Neural cell (in vitro differentiated cells): ENCODE measurements around the gene PSMC4. TPM values are rescaled to one million over a fixed set of nuclear protein-coding genes. Genes with fewer than 3 reads are reported as not detected.

Experiments used
- H2AFZ ChIP-seq: fragments of 200-600, 300-800 bp; sonication (generic), shearing (Covaris generic); 2 replicates; pipeline ENCODE4 v1.6.0; 2014; ENCODE audit warnings: low read depth, mild to moderate bottlenecking, antibody characterized with exemption, low read length, moderate library complexity
- H3F3A ChIP-seq: fragments of 200-600 bp; shearing (Covaris generic); 2 replicates; pipeline ENCODE4 v1.6.1; 2016; ENCODE audit warnings: mild to moderate bottlenecking, moderate library complexity, mixed read lengths, antibody characterized with exemption, low read length; ENCODE audit not compliant: insufficient read depth, poor library complexity, severe bottlenecking
- H3K27ac ChIP-seq: fragments of 200-600, 300-800 bp; sonication (generic), shearing (Covaris generic); 2 replicates; pipeline ENCODE4 v1.5.1; 2014; ENCODE audit warnings: mild to moderate bottlenecking, low read length, moderate library complexity
- H3K27me3 ChIP-seq: fragments of 300-800, 200-600 bp; sonication (generic), shearing (Covaris generic); 2 replicates; pipeline ENCODE4 v1.6.0; 2014; ENCODE audit warnings: mild to moderate bottlenecking, low read depth, low read length, moderate library complexity; ENCODE audit not compliant: insufficient read depth
- H3K36me3 ChIP-seq: fragments of 300-800, 200-600 bp; sonication (generic), shearing (Covaris generic); 2 replicates; pipeline ENCODE4 v1.5.1; 2014; ENCODE audit warnings: mild to moderate bottlenecking, antibody characterized with exemption, low read length, moderate library complexity; ENCODE audit not compliant: insufficient read depth
- H3K4me2 ChIP-seq: fragments of 300-800, 200-600 bp; sonication (generic), shearing (Covaris generic); 2 replicates; pipeline ENCODE4 v1.6.0; 2014; ENCODE audit warnings: mild to moderate bottlenecking, low read length
- H3K4me3 ChIP-seq: fragments of 300-800, 200-600 bp; sonication (generic), shearing (Covaris generic); 2 replicates; pipeline ENCODE4 v1.5.1; 2014; ENCODE audit warnings: mild to moderate bottlenecking, low read length, moderate library complexity
- H3K79me2 ChIP-seq: fragments of 200-600 bp; shearing (Covaris generic); replicated peaks from 2 replicates; pipeline ENCODE4 v1.6.0; 2014; ENCODE audit warnings: mild to moderate bottlenecking, low read length, moderate library complexity; ENCODE audit not compliant: insufficient read depth
- H3K9ac ChIP-seq: fragments of 300-800, 200-600 bp; sonication (generic), shearing (Covaris generic); 2 replicates; pipeline ENCODE4 v1.6.1; 2016; ENCODE audit warnings: mild to moderate bottlenecking, low read length, mixed read lengths
- H3K9me2 ChIP-seq: fragments of 200-600 bp; shearing (Covaris generic); 2 replicates; pipeline ENCODE4 v1.6.1; 2016; ENCODE audit warnings: mild to moderate bottlenecking, low read length, mixed read lengths; ENCODE audit not compliant: insufficient read depth
- H3K9me3 ChIP-seq: fragments of 200-600, 300-800 bp; sonication (generic), shearing (Covaris generic); 2 replicates; pipeline ENCODE4 v1.6.1; 2016; ENCODE audit warnings: mild to moderate bottlenecking, mixed run types, low read length, moderate library complexity, mixed read lengths
- H4K20me1 ChIP-seq: fragments of 200-600 bp; shearing (Covaris generic); 2 replicates; pipeline ENCODE4 v1.6.1; 2016; ENCODE audit warnings: mild to moderate bottlenecking, mixed run types; ENCODE audit not compliant: insufficient read depth
- CTCF ChIP-seq: fragments of 450-650 bp; IDR thresholded peaks from 2 replicates; pipeline ENCODE4 v1.5.1; 2014; ENCODE audit warnings: antibody characterized with exemption, mild to moderate bottlenecking, moderate library complexity; ENCODE audit not compliant: poor library complexity, severe bottlenecking
- EP300 ChIP-seq: fragments of 450-650 bp; conservative IDR thresholded peaks from 2 replicates; pipeline ENCODE4 v1.6.1; 2014; ENCODE audit warnings: antibody characterized with exemption, mild to moderate bottlenecking, moderate library complexity; ENCODE audit not compliant: poor library complexity, severe bottlenecking
- EZH2 ChIP-seq: fragments of 200-600, 300-800 bp; shearing (Covaris generic), sonication (generic); IDR thresholded peaks from 2 replicates; pipeline ENCODE4 v1.6.1; 2014; ENCODE audit warnings: antibody characterized with exemption, low read length, borderline replicate concordance, mild to moderate bottlenecking; ENCODE audit not compliant: insufficient read depth, poor library complexity, severe bottlenecking
- MXI1 ChIP-seq: fragments of 450-650 bp; conservative IDR thresholded peaks from 2 replicates; pipeline ENCODE4 v1.6.1; 2014; ENCODE audit warnings: antibody characterized with exemption, mild to moderate bottlenecking; ENCODE audit not compliant: poor library complexity, severe bottlenecking
- POLR2AphosphoS5 ChIP-seq: IDR thresholded peaks from 2 replicates; pipeline ENCODE4 v1.6.1; 2012
- RAD21 ChIP-seq: fragments of 450-650 bp; conservative IDR thresholded peaks from 2 replicates; pipeline ENCODE4 v1.6.1; 2014; ENCODE audit warnings: antibody characterized with exemption, mild to moderate bottlenecking, moderate library complexity
- REST ChIP-seq: IDR thresholded peaks from 2 replicates; pipeline ENCODE4 v1.6.1; 2012; ENCODE audit warnings: borderline replicate concordance
- SMC3 ChIP-seq: fragments of 450-650 bp; conservative IDR thresholded peaks from 2 replicates; pipeline ENCODE4 v1.6.1; 2014; ENCODE audit warnings: antibody characterized with exemption, mild to moderate bottlenecking, moderate library complexity; ENCODE audit not compliant: poor library complexity
- TAF1 ChIP-seq: IDR thresholded peaks from 2 replicates; pipeline ENCODE4 v1.6.1; 2012; ENCODE audit warnings: low read depth
- polyA plus RNA-seq: library from polyadenylated mRNA; depleted of rRNA; stranded (reverse); fragments of >200 nt; gene quantifications from 2 replicates; pipeline ENCODE4 v1.2.3, GENCODE V29; 2014

The PSMC4 gene
- polyA plus RNA-seq, 1 donor from 2014 or later, result 151 TPM

GRCh38 chr19:39934584-39935363 is 36.2 kb upstream of the PSMC4 start, which contains the start of gene FCGBP:
TSS of gene FCGBP (minus strand) at chr19:39934634.
- Histone ChIP-seq H3K4me2 (no peak within 1 kb of the TSS), H3K27ac (no peak within 1 kb of the TSS), H2AFZ (no peak within 1 kb of the TSS)

GRCh38 chr19:39935364-39935661 is 35.7 kb upstream of the PSMC4 start:
- Histone ChIP-seq H3K9me3 (no peaks in the 10 kb centered on the region), H3K27ac (no peak overlapping the region), H3K9me2 (no peaks in the 10 kb centered on the region), H3K27me3 (no peaks in the 10 kb centered on the region), H3K36me3 (no peaks in the 10 kb centered on the region), H4K20me1 (no peaks in the 10 kb centered on the region), H3K79me2 (no peaks in the 10 kb centered on the region), H3K9ac (no peak overlapping the region), H3F3A (no peaks in the 10 kb centered on the region), H2AFZ (no peak overlapping the region), H3K4me2 (no peak overlapping the region), H3K4me3 (no peak overlapping the region)
- TF ChIP-seq SMC3, result no peak
- no peak for TF ChIP-seq CTCF
- TF ChIP-seq EP300, result no peak
- TF ChIP-seq MXI1, result no peak
- TF ChIP-seq POLR2AphosphoS5, result no peak
- no peak for TF ChIP-seq REST
- no peak for TF ChIP-seq RAD21
- TF ChIP-seq TAF1, result no peak
- no peak for TF ChIP-seq EZH2

More at GRCh38 chr19:39934584-39935363, 36.2 kb upstream of the PSMC4 start, which contains the start of gene FCGBP:
- Histone ChIP-seq H3K79me2 (no peaks in the 10 kb centered on the region), H3K4me3 (no peak within 1 kb of the TSS), H3K9me2 (no peaks in the 10 kb centered on the region), H3K36me3 (no peaks in the 10 kb centered on the region), H3K9me3 (no peaks in the 10 kb centered on the region), H3K9ac (no peak within 1 kb of the TSS), H3F3A (no peaks in the 10 kb centered on the region), H3K27me3 (no peaks in the 10 kb centered on the region), H4K20me1 (no peaks in the 10 kb centered on the region)
- TF ChIP-seq MXI1, result no peak
- no peak for TF ChIP-seq POLR2AphosphoS5
- TF ChIP-seq CTCF, result no peak
- TF ChIP-seq TAF1, result no peak
- no peak for TF ChIP-seq EZH2
- TF ChIP-seq EP300, result no peak
